A549 (cell line): ENCODE measurements around the gene MAPRE3. TPM values are rescaled to one million over a fixed set of nuclear protein-coding genes. Genes with fewer than 3 reads are reported as not detected.

Experiments
- ATAC-seq, 2 experiments: fragments of 200-7000 bp in 1 of 2; fragments of >200 bp in 1 of 2; cut with Nextera tagmentation in 1 of 2; cut with Tn5 transposase in 1 of 2; 3 replicates each; pipeline versions ENCODE4 v1.8.0 to v1.9.1; 2018 to 2020; ENCODE audit warnings: mild to moderate bottlenecking in 1 of 2, moderate library complexity in 1 of 2
- CTCF ChIA-PET: fragments of 300-600 bp; sonication (Branson Sonifier 250); formaldehyde crosslinking; extraction: SDS; loops from one replicate; lab custom pipeline; 2021; ENCODE audit warnings: antibody characterized with exemption, inconsistent platforms; lab: Yijun Ruan, JAX
- POLR2A ChIA-PET: fragments of 350-600 bp; formaldehyde crosslinking; extraction: SDS; loops from one replicate; lab custom pipeline; 2021; ENCODE audit warnings: antibody characterized with exemption, inconsistent platforms; lab: Yijun Ruan, JAX
- DNase-seq, 2 experiments: peaks; one replicate each; pipeline versions ENCODE4 v3.0.0 to v3.0.0-alpha.2; 2011 to 2016; ENCODE audit warnings: low read depth in 1 of 2, low spot score in 1 of 2
- FAIRE-seq: peaks from 2 replicates; lab custom pipeline; 2011; peaks lifted over from hg19 to GRCh38; lab: Jason Lieb, UNC
- H3K27ac ChIP-seq, 2 experiments: fragments of >200 bp; sonication (Bioruptor Twin); formaldehyde crosslinking; 3 replicates each; pipeline ENCODE4 v1.5.1; 2016 to 2017
- H3K4me1 ChIP-seq: fragments of >200 bp; sonication (Bioruptor Twin); formaldehyde crosslinking; 3 replicates; pipeline ENCODE4 v1.6.1; 2016
- H3K4me2 ChIP-seq: fragments of >200 bp; sonication (Bioruptor Twin); formaldehyde crosslinking; 3 replicates; pipeline ENCODE4 v1.6.1; 2016
- H3K4me3 ChIP-seq: fragments of >200 bp; sonication (Bioruptor Twin); formaldehyde crosslinking; 3 replicates; pipeline ENCODE4 v1.5.1; 2016
- H3K9me3 ChIP-seq: fragments of >200 bp; sonication (Bioruptor Twin); formaldehyde crosslinking; 3 replicates; pipeline ENCODE4 v1.6.1; 2016
- CBX2 ChIP-seq: fragments of 200-600 bp; sonication (generic); IDR thresholded peaks from 2 replicates; pipeline ENCODE4 v1.6.1; 2016; ENCODE audit warnings: low read depth, mild to moderate bottlenecking, borderline replicate concordance
- CBX8 ChIP-seq: fragments of 200-600 bp; sonication (generic); IDR thresholded peaks from 2 replicates; pipeline ENCODE4 v1.6.1; 2016
- CHD2 ChIP-seq: fragments of 150-350 bp; IDR thresholded peaks from 2 replicates; pipeline ENCODE4 v1.6.1; 2014; ENCODE audit warnings: low read length; ENCODE audit not compliant: partially characterized antibody
- EHF ChIP-seq: fragments of 250-450 bp; sonication (Bioruptor Pico); IDR thresholded peaks from 2 replicates; pipeline ENCODE4 v1.5.0; 2020; ENCODE audit warnings: mild to moderate bottlenecking
- EHMT2 ChIP-seq: fragments of 200-600 bp; sonication (generic); IDR thresholded peaks from 2 replicates; pipeline ENCODE4 v1.6.1; 2016; ENCODE audit warnings: antibody characterized with exemption, low read depth, mild to moderate bottlenecking, moderate library complexity
- ELK1 ChIP-seq: fragments of 150-350 bp; IDR thresholded peaks from 2 replicates; pipeline ENCODE4 v1.6.1; 2014; ENCODE audit warnings: low read depth, mild to moderate bottlenecking, low read length
- EP300 ChIP-seq, 2 experiments: fragments of >200 bp; sonication (Bioruptor Twin); formaldehyde crosslinking; IDR thresholded peaks; 2 replicates in 1 of 2; 3 replicates in 1 of 2; pipeline ENCODE4 v1.6.1; 2016 to 2017
- FOXS1 ChIP-seq: fragments of 250-450 bp; sonication (Bioruptor Pico); IDR thresholded peaks from 2 replicates; pipeline ENCODE4 v1.5.0; 2020; ENCODE audit warnings: mild to moderate bottlenecking, moderate library complexity
- HEYL ChIP-seq: fragments of 250-450 bp; sonication (Bioruptor Pico); IDR thresholded peaks from 2 replicates; pipeline ENCODE4 v1.8.0; 2021; ENCODE audit warnings: mild to moderate bottlenecking, moderate library complexity
- HOXB13 ChIP-seq: fragments of 250-450 bp; sonication (Bioruptor Pico); IDR thresholded peaks from 2 replicates; pipeline ENCODE4 v1.5.0; 2020; ENCODE audit warnings: low read depth, mild to moderate bottlenecking, moderate library complexity
- JUNB ChIP-seq: fragments of >200 bp; sonication (Bioruptor Twin); formaldehyde crosslinking; IDR thresholded peaks from 2 replicates; pipeline ENCODE4 v1.6.1; 2016
- KDM1A ChIP-seq: fragments of 200-600 bp; sonication (generic); IDR thresholded peaks from 2 replicates; pipeline ENCODE4 v1.6.1; 2016; ENCODE audit warnings: low read depth, mild to moderate bottlenecking
- KDM5A ChIP-seq: fragments of 200-600 bp; sonication (generic); IDR thresholded peaks from 2 replicates; pipeline ENCODE4 v1.6.1; 2016; ENCODE audit warnings: antibody characterized with exemption, mild to moderate bottlenecking
- MAFK ChIP-seq: fragments of 450-650 bp; IDR thresholded peaks from 2 replicates; pipeline ENCODE4 v1.6.1; 2014; ENCODE audit not compliant: partially characterized antibody
- MYC ChIP-seq: IDR thresholded peaks from 2 replicates; pipeline ENCODE4 v1.6.1; 2012; ENCODE audit warnings: mild to moderate bottlenecking, inconsistent platforms, low read length, improper control_type of control experiment, borderline replicate concordance
- NR3C1 ChIP-seq: fragments of >200 bp; sonication (Bioruptor Twin); formaldehyde crosslinking; IDR thresholded peaks from 3 replicates; pipeline ENCODE4 v1.6.1; 2017
- POLR2A ChIP-seq: IDR thresholded peaks from 2 replicates; pipeline ENCODE4 v1.6.1; 2012; ENCODE audit warnings: mild to moderate bottlenecking, low read length
- POLR2AphosphoS2 ChIP-seq: conservative IDR thresholded peaks from 2 replicates; pipeline ENCODE4 v1.6.1; 2012; ENCODE audit warnings: low read length, improper control_type of control experiment, inconsistent platforms
- SMC3 ChIP-seq: fragments of >200 bp; sonication (Bioruptor Twin); formaldehyde crosslinking; IDR thresholded peaks from 3 replicates; pipeline ENCODE4 v1.6.1; 2018; ENCODE audit warnings: inconsistent platforms
- SREBF2 ChIP-seq: fragments of 450-650 bp; IDR thresholded peaks from 2 replicates; pipeline ENCODE4 v1.6.1; 2014; ENCODE audit warnings: mild to moderate bottlenecking, moderate library complexity
- TP53 ChIP-seq: fragments of 250-450 bp; sonication (Bioruptor Pico); IDR thresholded peaks from 2 replicates; pipeline ENCODE4 v1.5.0; 2021; ENCODE audit warnings: mild to moderate bottlenecking, moderate library complexity
- ZFP36 ChIP-seq: fragments of 450-650 bp; IDR thresholded peaks from 2 replicates; pipeline ENCODE4 v1.6.1; 2014; ENCODE audit warnings: borderline replicate concordance; ENCODE audit not compliant: partially characterized antibody
- WGBS: methylation state at CpG from one replicate; pipeline ENCODE4 v1.1.6; 2017; ENCODE audit errors: missing lambda C conversion rate; 5-methylcytosine and 5-hydroxymethylcytosine counted together
- polyA plus RNA-seq, 4 experiments: library from polyadenylated mRNA; depleted of rRNA in 3 of 4; stranded (reverse); fragments of >200 nt; fragmentation: RNase III in 1 of 4; extraction: RNeasy Plus Mini Kit Qiagen cat#74134 plus additional on column Dnase treatment in 1 of 4; gene quantifications; 2 replicates in 3 of 4; 3 replicates in 1 of 4; pipeline ENCODE4 v1.2.3, GENCODE V29; 2011 to 2017
- TF ChIP-seq, protein P1 (sequence below): fragments of >200 bp; sonication (Bioruptor Twin); formaldehyde crosslinking; IDR thresholded peaks from 3 replicates; pipeline ENCODE4 v1.6.1; 2016
- TF ChIP-seq, protein P2 (sequence below): IDR thresholded peaks from 2 replicates; pipeline ENCODE4 v1.6.1; 2012

MAPRE3 gene
- polyA plus RNA-seq, 2 of the 4 experiments (the other 2 are of a cell fraction) = 12.1 to 21.5 TPM

- no peak for ATAC-seq
These were observed 94.7 kb downstream of the MAPRE3 start for GRCh38 chr2:27065128-27065527.

DNA sequence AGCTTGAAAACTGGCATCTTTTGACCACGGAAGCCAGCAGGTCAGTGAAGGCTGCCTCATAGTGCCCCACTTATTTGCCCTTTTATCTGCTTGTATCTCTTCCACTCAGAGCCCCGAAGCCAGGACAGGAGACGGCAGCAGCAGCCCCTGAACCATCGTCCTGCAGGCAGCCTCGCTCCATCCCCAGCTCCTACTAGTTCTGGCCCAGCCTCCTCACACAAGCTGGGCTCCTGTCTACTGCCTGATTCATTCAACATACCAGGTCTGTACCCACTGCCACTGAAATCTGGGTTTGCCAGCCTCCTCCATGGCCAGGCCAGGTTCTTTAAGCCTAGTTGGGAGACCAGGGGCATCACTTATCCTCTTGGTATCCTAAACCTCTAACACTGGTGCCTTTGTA lies 96.9 kb downstream of the MAPRE3 start:
- POLR2A ChIA-PET = interaction anchor here (2.8 to 4.5 kb wide), 2 partner anchors 13 to 17 kb away, joined by 11 to 23 read pairs; partner anchors contain the start of gene AGBL5
- peaks cover 21% of the 10 kb centered on the region for H3K4me1 ChIP-seq
- no peak overlapping the region for H3K27ac ChIP-seq
- FAIRE-seq (no peak), ATAC-seq (no peak), DNase-seq (no peak)
- no peaks in the 10 kb centered on the region for H3K9me3 ChIP-seq
- H3K4me2 ChIP-seq = no peak overlapping the region
- no peak overlapping the region for H3K4me3 ChIP-seq
- WGBS = 97% methylated on average over 5 of the region's 5 CpGs
- CTCF ChIA-PET = interaction anchor here (1.1 to 18.7 kb wide), 5 partner anchors 12 to 212 kb away, joined by 3 to 253 read pairs (median 6); partner anchors contain the start of genes AGBL5, EMILIN1 and KHK
- no peak for TF ChIP-seq CBX8
- no peak for TF ChIP-seq EHMT2
- TF ChIP-seq POLR2AphosphoS2 = no peak
- no peak for TF ChIP-seq ELK1
- no peak for TF ChIP-seq CHD2
- TF ChIP-seq KDM5A = no peak
- TF ChIP-seq, protein P1, sequence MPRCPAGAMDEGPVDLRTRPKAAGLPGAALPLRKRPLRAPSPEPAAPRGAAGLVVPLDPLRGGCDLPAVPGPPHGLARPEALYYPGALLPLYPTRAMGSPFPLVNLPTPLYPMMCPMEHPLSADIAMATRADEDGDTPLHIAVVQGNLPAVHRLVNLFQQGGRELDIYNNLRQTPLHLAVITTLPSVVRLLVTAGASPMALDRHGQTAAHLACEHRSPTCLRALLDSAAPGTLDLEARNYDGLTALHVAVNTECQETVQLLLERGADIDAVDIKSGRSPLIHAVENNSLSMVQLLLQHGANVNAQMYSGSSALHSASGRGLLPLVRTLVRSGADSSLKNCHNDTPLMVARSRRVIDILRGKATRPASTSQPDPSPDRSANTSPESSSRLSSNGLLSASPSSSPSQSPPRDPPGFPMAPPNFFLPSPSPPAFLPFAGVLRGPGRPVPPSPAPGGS = no peak
- no peak for TF ChIP-seq HEYL (CRISPR knock-in tag)
- TF ChIP-seq SREBF2 = no peak
- TF ChIP-seq JUNB = no peak
- no peak for TF ChIP-seq KDM1A
- TF ChIP-seq, protein P2, sequence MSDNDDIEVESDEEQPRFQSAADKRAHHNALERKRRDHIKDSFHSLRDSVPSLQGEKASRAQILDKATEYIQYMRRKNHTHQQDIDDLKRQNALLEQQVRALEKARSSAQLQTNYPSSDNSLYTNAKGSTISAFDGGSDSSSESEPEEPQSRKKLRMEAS = no peak
- TF ChIP-seq, all 56 proteins: peak for 0

More at GRCh38 chr2:27065128-27065527, 94.7 kb downstream of the MAPRE3 start:
- CTCF ChIA-PET = interaction anchor here (0.6 to 18.7 kb wide), 6 partner anchors 10 to 215 kb away, joined by 3 to 253 read pairs (median 4); partner anchors contain the start of genes AGBL5, EMILIN1 and KHK
- H3K27ac ChIP-seq = no peak overlapping the region
- DNase-seq (no peak), FAIRE-seq (no peak)
- H3K9me3 ChIP-seq = no peaks in the 10 kb centered on the region
- peaks cover 13% of the 10 kb centered on the region for H3K4me1 ChIP-seq
- H3K4me3 ChIP-seq = no peak overlapping the region
- H3K4me2 ChIP-seq = no peak overlapping the region
- 82% methylated on average over 3 of the region's 3 CpGs for WGBS
- POLR2A ChIA-PET = interaction anchor here (1.6 to 4.5 kb wide), 2 partner anchors 15 to 16 kb away, joined by 3 to 23 read pairs; partner anchors contain the start of gene AGBL5
- no peak for TF ChIP-seq MYC
- no peak for TF ChIP-seq POLR2A
- TF ChIP-seq, all 56 proteins: peak for 0

DNA sequence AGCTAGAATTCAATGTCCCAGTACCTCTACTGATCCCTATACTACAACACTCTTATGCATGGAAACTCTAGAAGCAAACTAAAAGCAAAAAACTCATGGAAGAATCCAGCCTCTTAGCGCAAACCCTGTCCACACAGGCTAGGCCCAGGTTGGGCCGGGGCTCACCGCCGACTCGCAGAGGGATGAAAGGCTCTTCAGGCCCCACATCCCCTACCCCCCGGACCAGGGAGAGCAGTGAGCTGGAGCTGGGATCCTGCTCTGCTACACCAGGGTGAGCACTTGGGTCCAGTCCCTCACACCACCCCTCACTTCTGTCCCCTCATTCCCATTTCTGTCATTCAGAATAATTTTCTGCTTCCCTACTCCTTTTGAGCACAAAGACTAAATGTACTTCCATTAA lies 99.0 kb downstream of the MAPRE3 start:
- no peak overlapping the region for H3K27ac ChIP-seq
- H3K4me2 ChIP-seq = peak overlapping the region; percentile 86
- H3K9me3 ChIP-seq = no peaks in the 10 kb centered on the region
- WGBS = 96% methylated on average over 6 of the region's 6 CpGs
- FAIRE-seq (no peak), ATAC-seq (no peak), DNase-seq (no peak)
- ChIA-PET POLR2A (interaction anchor here (4.5 kb wide), 1 partner anchor 19 kb away, joined by 23 read pairs; the partner anchor contains the start of gene AGBL5), CTCF (interaction anchor here (13.3 to 18.7 kb wide), 2 partner anchors 14 to 15 kb away, joined by 143 to 253 read pairs; partner anchors contain the start of genes AGBL5, EMILIN1 and KHK)
- H3K4me3 ChIP-seq = no peak overlapping the region
- TF ChIP-seq NR3C1 (no peak), HOXB13 (CRISPR knock-in tag) (no peak), TP53 (no peak), EP300 (IDR thresholded peaks at IDR 0.05) (no peak), ZFP36 (no peak), SREBF2 (no peak), JUNB (no peak), CHD2 (no peak), CBX2 (no peak), KDM1A (no peak), ELK1 (no peak), SMC3 (no peak), FOXS1 (CRISPR knock-in tag) (no peak), EHF (CRISPR knock-in tag) (no peak), MAFK (no peak)
- peaks cover 19% of the 10 kb centered on the region for H3K4me1 ChIP-seq
